Breast epithelium (tissue), 4 donors: Measurements from ENCODE around the gene COL5A1. TPM values are rescaled to one million over a fixed set of nuclear protein-coding genes. Genes with fewer than 3 reads are reported as not detected.

Experiments
- DNase-seq, 2 donors: peaks; one replicate each; pipeline ENCODE4 v3.0.0-alpha.2; 2019; ENCODE audit warnings: low spot score in 2 of 2
- H3K27ac ChIP-seq, 2 donors: fragments of 200-600 bp; sonication (generic) in 1 of 2; one replicate each; pipeline ENCODE4 v1.5.1; 2016 to 2019; ENCODE audit warnings: mild to moderate bottlenecking in 1 of 2
- H3K27me3 ChIP-seq, 2 donors: fragments of 200-600 bp; sonication (generic) in 1 of 2; one replicate each; pipeline versions ENCODE4 v1.5.1 to v1.6.0; 2017 to 2019; ENCODE audit warnings: control low read depth in 1 of 2, mild to moderate bottlenecking in 1 of 2
- H3K36me3 ChIP-seq: fragments of 200-600 bp; one replicate; pipeline ENCODE4 v1.5.1; 2019
- H3K4me1 ChIP-seq, 2 donors: fragments of 200-600 bp; sonication (generic); one replicate each; pipeline ENCODE4 v1.5.1; 2016 to 2019; ENCODE audit warnings: control low read depth in 1 of 2
- H3K4me3 ChIP-seq, 3 donors: fragments of 200-600 bp; sonication (generic); 1 replicate in 2 of 3; 2 replicates in 1 of 3; pipeline ENCODE4 v1.5.1; 2016 to 2019; ENCODE audit warnings: mild to moderate bottlenecking in 3 of 3, moderate library complexity in 2 of 3
- H3K9me3 ChIP-seq, 2 donors: fragments of 200-600 bp; sonication (generic) in 1 of 2; one replicate each; pipeline ENCODE4 v1.5.1; 2016 to 2019; ENCODE audit warnings: control low read depth in 1 of 2
- POLR2A ChIP-seq: fragments of 450-650 bp; IDR thresholded peaks from one replicate; pipeline ENCODE4 v1.6.1; 2016; ENCODE audit warnings: antibody characterized with exemption, mild to moderate bottlenecking, moderate library complexity
- POLR2AphosphoS5 ChIP-seq, 3 donors: sonication (generic); formaldehyde crosslinking; IDR thresholded peaks; one replicate each; pipeline ENCODE4 v1.6.1; 2017; ENCODE audit warnings: antibody characterized with exemption in 3 of 3
- intact Hi-C: fragments of 100-400 bp; cut with DNase I; formaldehyde crosslinking; loops from one replicate; pipeline ENCODE4 v1.15.1; 2023; ENCODE audit warnings: low total_unique reads
- total RNA-seq, 3 donors: library from RNA; depleted of rRNA; stranded (reverse); fragments of >200 nt; gene quantifications; one replicate each; pipeline ENCODE4 v1.1.0, GENCODE V29; 2016
- TF ChIP-seq, protein P1 (sequence below), 3 donors: fragments of 450-650 bp; IDR thresholded peaks; one replicate each; pipeline ENCODE4 v1.5.1; 2016 to 2017; ENCODE audit warnings: antibody characterized with exemption in 3 of 3, mild to moderate bottlenecking in 3 of 3, moderate library complexity in 3 of 3

The COL5A1 gene
- total RNA-seq, 3 donors from 2014 or later, result 12.1 to 17.0 (median 15.4) TPM

DNA sequence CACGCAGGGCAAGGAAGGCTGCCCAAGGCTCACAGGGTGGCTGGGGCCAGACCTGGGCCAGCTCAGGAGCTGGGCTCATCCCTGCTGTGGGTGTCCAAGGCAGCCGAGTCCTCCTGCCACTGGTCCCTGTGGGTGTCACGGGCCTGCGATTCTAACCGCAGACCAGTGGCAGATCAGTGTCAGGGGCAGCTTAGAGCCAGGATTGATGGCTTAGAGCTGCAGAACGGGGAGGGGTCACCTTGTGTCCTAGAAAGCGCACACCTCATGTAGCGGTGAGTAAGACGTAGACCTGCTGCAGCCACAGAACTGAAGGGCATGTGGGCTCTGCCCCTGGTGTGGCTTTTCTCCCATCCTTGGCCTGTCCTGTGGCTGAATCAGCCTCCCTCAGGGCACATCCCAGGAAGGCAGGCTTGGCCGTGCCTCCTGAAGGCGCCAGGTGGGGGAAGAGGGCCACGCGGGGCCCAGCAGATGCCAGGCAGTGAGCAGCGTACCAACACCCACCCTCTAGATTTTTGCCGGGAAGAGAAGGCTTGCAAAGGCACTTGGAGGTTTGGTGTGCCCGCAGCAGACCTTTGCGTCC lies 160.7 kb downstream of the COL5A1 start:
- Histone ChIP-seq H3K4me3 (no peak overlapping the region), H3K36me3 (no peaks in the 10 kb centered on the region), H3K4me1 (no peaks in the 10 kb centered on the region), H3K27me3 (no peaks in the 10 kb centered on the region), H3K9me3 (no peaks in the 10 kb centered on the region), H3K27ac (no peak overlapping the region)
- no peak for DNase-seq
- intact Hi-C loops, result no loop called here
- TF ChIP-seq POLR2AphosphoS5 (IDR thresholded peaks at IDR 0.05), result no peak
- no peak for TF ChIP-seq POLR2A
- TF ChIP-seq, protein P1, sequence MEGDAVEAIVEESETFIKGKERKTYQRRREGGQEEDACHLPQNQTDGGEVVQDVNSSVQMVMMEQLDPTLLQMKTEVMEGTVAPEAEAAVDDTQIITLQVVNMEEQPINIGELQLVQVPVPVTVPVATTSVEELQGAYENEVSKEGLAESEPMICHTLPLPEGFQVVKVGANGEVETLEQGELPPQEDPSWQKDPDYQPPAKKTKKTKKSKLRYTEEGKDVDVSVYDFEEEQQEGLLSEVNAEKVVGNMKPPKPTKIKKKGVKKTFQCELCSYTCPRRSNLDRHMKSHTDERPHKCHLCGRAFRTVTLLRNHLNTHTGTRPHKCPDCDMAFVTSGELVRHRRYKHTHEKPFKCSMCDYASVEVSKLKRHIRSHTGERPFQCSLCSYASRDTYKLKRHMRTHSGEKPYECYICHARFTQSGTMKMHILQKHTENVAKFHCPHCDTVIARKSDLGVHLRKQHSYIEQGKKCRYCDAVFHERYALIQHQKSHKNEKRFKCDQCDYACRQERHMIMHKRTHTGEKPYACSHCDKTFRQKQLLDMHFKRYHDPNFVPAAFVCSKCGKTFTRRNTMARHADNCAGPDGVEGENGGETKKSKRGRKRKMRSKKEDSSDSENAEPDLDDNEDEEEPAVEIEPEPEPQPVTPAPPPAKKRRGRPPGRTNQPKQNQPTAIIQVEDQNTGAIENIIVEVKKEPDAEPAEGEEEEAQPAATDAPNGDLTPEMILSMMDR (IDR thresholded peaks at IDR 0.05), result no peak

DNA sequence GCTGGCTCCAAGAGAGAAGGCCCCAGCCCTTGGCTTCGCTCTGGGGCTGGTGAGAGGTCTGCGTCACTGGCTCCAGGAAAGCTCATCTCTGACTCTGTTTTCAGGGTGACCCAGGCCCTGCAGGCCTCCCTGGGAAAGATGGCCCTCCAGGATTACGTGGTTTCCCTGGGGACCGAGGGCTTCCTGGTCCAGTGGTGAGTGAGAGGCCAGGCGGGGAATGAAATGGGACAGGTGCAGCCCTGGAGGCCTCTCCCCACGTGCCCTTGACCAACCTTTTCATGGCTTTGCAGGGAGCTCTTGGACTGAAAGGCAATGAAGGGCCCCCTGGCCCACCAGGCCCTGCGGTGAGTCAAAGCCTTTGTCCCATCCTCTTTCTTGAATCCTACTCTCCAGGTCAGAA lies 163.3 kb downstream of the COL5A1 start:
- H3K4me1 ChIP-seq, result no peaks in the 10 kb centered on the region
- DNase-seq, result no peak
- TF ChIP-seq POLR2AphosphoS5 (IDR thresholded peaks at IDR 0.05), result no peak
- no peak overlapping the region for H3K27ac ChIP-seq
- intact Hi-C loops, result no loop called here
- no peak overlapping the region for H3K4me3 ChIP-seq
- H3K27me3 ChIP-seq, result no peaks in the 10 kb centered on the region
- no peaks in the 10 kb centered on the region for H3K36me3 ChIP-seq
- no peaks in the 10 kb centered on the region for H3K9me3 ChIP-seq

DNA sequence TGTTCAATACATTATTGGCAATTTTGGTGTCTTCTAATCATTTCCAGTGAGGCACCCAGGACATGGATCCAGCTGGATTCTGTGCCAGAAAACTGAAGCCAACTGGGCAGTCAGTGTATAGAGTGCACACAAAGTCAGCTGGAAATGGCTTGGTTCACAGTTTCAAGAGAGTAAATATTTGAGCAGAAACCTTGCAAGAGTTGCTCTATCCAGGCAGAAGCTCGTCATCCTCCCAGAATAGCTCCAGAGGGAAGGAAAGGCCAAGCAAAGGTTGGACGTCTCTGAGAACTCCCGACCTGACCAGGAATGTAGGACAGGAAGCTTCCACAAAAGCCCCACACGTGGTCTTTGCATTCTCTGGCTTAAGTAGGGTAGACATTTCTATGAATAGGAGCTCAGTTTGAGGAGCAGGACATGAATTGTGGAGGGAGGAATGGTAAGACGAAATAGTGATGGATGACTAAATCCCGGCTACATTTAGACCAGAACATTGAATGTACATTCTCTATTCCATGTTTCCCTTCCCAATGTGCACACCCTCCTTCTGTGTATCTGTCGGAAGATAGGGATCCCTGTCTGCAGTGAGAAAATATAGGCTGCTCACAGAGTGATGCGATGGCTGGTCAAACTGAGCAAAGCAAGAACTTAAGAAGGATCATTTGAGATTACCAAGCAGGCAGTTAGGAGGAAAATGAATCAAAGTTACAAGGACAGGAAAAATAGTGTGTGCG lies 166.3 kb downstream of the COL5A1 start:
- Histone ChIP-seq H3K36me3 (no peaks in the 10 kb centered on the region), H3K27ac (peak overlapping the region in 1 of 2 donors; percentile 2), H3K4me3 (no peak overlapping the region), H3K9me3 (no peaks in the 10 kb centered on the region), H3K27me3 (no peaks in the 10 kb centered on the region), H3K4me1 (no peaks in the 10 kb centered on the region)
- DNase-seq, result no peak
- intact Hi-C loops, result no loop called here
- TF ChIP-seq, protein P1 (IDR thresholded peaks at IDR 0.05), result no peak
- TF ChIP-seq POLR2AphosphoS5 (IDR thresholded peaks at IDR 0.05), result no peak
- no peak for TF ChIP-seq POLR2A

DNA sequence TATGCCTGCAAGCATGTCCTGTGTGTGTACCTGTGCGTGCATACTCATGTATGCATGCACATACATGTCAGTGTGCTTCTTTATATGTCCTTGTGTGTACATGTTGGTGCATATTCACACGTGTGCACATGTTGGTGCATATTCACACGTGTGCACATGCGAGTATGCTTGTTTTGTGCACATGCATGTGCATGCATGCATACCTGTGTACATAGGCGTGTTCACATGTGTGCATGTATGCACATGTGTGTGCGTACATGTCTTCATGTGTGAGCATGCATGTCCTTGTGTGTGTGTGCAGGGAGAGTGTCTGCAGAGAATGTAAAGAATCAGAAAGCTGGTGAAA lies 166.8 kb downstream of the COL5A1 start:
- Histone ChIP-seq H3K27me3 (no peaks in the 10 kb centered on the region), H3K4me1 (no peaks in the 10 kb centered on the region), H3K36me3 (no peaks in the 10 kb centered on the region), H3K4me3 (no peak overlapping the region), H3K27ac (no peak overlapping the region), H3K9me3 (no peaks in the 10 kb centered on the region)
- TF ChIP-seq, protein P1 (IDR thresholded peaks at IDR 0.05), result no peak
- TF ChIP-seq POLR2AphosphoS5 (IDR thresholded peaks at IDR 0.05), result no peak
- no peak for TF ChIP-seq POLR2A
- intact Hi-C loops, result no loop called here
- DNase-seq, result no peak

DNA sequence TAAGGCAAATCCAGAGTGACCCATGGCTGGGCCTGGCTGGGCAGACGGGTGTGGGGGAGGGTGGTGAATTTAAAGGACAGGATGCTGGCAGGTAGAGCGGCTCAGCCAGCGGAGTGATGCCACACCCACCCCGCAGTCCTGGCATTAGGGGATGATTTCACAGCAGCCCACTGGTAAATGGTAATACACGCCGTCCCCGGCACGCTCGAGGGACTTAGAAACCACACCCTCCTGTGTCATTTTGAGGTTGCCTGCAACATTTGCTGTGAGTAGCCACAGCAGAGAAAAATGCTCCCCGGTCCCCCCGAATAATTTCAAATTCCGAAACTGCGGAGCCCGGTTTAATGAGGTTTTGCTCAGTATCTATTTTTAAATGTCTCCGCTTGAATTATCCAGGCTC lies 167.7 kb downstream of the COL5A1 start:
- TF ChIP-seq POLR2AphosphoS5 (IDR thresholded peaks at IDR 0.05) (no peak), POLR2A (no peak)
- Histone ChIP-seq H3K4me3 (no peak overlapping the region), H3K27me3 (no peaks in the 10 kb centered on the region), H3K27ac (no peak overlapping the region), H3K9me3 (no peaks in the 10 kb centered on the region), H3K4me1 (no peaks in the 10 kb centered on the region), H3K36me3 (no peaks in the 10 kb centered on the region)
- DNase-seq, result no peak
- intact Hi-C loops, result no loop called here

DNA sequence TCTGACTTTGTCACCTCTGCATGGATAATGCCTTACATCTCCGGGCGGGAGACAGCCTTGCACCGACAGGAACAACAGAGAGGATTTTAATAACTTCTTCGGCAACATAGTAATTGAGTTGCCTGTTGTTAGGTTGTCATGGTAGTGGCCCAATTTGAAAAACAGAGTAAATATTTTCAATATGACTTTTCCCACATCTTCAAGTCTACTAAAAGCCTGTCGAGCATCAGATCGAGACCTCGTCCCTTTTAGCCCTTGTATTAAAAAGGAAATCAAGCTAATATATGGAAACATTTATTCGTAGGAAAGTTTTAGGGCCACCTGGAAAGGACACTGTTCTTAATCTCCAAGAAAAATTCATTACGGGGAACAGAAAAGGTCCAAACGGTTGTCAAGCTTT lies 168.2 kb downstream of the COL5A1 start:
- Histone ChIP-seq H3K27me3 (no peaks in the 10 kb centered on the region), H3K36me3 (no peaks in the 10 kb centered on the region), H3K4me1 (no peaks in the 10 kb centered on the region), H3K4me3 (no peak overlapping the region), H3K27ac (no peak overlapping the region), H3K9me3 (no peaks in the 10 kb centered on the region)
- TF ChIP-seq, protein P1 (IDR thresholded peaks at IDR 0.05), result no peak
- TF ChIP-seq POLR2AphosphoS5 (IDR thresholded peaks at IDR 0.05), result no peak
- TF ChIP-seq POLR2A, result no peak
- intact Hi-C loops, result loop anchor here (10.0 kb wide), 1 partner anchor 1845 kb away; no protein-coding TSS in a partner anchor
- no peak for DNase-seq
